Ovary (tissue), 1 donor: ENCODE results near the gene FGD5.

Source experiments
- EP300 ChIP-seq: sonication (generic); formaldehyde crosslinking; IDR thresholded peaks from one replicate; pipeline ENCODE4 v1.6.1; 2017; ENCODE audit warnings: antibody characterized with exemption
- POLR2A ChIP-seq: fragments of 450-650 bp; IDR thresholded peaks from one replicate; pipeline ENCODE4 v1.6.1; 2017; ENCODE audit warnings: antibody characterized with exemption, mild to moderate bottlenecking, moderate library complexity

- no peak for TF ChIP-seq EP300
- TF ChIP-seq POLR2A = no peak
Observed at GRCh38 chr3:14864131-14864530, 45.4 kb downstream of the FGD5 start.
